Suppressor macrophage treated with lipopolysaccharide for 1 hour (primary cell): ENCODE measurements around the gene SCLY.

ENCODE experiments used
- DNase-seq, 3 donors: peaks; one replicate each; pipeline ENCODE4 v3.0.0-alpha.2; 2020 to 2022

Gene SCLY

DNA sequence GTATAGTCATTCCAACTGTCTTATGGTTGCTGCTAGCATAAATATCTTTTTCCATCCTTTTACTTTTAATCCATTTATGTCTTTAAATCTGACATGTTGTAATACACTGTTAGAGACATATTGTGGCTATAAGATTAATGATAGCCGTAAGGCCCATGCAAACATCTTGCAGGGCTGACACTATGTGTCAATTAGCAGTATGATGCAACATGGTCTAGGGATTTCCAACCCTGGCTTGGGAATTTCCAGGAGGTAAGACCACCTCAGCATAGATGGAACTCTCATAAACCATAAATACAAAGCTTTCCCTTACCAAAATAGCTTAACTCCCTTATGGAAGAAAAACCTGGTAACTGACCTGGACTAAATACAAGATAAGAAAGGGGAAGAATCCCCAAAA, 16.5 kb downstream of the SCLY start:
- DNase-seq = no peak

DNA sequence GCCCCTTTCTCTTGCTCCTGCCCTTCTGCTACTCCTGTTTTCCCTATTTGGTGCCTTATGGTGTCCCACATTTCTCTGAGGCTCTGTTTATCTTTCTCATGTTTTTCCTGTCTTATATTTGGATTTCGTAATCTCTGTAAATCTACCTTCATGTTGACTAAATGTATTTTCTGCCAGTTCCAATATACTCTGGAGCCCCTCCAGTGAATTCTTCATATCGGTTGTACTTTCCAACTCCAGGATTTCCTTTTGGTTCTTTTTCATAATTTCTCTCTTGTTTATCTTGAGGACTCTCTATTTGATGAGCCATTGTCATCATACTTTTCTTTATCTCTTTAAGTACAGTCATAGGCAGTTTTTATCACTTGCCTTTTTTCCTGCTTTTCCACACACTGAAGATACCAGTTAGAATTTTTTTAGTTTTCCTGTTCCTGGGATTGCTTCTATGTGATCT, 19.1 kb downstream of the SCLY start:
- DNase-seq = no peak

DNA sequence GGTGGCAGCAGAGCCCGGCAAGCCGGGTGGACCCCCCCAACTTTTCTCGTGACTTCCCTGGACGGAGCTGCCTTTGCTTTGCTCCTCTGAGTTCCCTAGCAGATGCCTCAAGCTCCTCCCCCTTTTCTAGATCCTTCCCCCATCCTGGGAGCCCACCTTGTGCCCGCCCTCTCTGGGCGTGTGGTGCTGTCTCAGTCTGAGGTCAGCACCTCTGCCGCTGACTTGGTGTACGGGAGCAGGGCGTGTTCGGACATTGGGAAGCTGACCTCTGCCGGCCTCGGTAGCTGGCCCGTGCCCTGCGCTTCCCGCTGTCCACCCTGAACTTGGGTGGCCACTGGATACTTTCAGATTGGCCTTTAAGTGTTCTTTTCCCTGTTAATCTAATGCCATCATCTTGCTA, 19.7 kb downstream of the SCLY start:
- no peak for DNase-seq

DNA sequence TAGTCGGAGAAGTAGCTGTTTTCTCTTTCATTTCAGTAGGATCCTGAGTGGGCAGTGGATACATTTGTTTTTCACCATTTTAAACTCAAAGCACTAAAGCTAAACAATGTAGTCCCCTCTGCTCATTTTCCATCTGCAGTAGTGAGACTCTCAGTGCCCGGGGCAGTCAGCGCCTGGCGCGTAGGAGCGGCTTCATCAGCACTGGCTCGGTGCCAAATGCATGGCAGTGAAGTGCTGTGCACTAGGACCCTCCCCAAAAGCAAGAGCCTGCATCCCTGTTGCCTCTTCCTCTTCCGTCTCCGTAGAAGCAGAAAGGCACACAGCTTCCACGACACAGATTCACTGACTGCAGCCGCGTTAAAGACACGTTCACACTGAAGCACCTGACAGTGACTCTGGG, 20.3 kb downstream of the SCLY start:
- no peak for DNase-seq

DNA sequence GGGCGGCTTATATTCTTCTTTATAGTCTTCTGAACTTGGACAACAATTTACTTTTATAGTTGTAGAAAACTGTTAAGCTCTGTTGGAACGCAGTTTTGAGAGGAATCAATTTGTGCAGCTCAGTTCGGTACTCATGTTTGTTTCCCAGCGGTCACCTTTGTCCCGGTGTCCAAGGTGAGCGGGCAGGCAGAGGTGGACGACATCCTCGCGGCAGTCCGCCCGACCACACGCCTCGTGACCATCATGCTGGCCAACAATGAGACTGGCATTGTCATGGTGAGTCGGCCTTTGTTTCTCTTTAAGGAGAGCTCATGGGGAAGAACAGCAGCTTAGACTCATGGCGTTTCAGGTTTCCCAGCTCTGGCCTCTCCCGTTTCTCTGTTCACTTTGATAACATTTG, 20.8 kb downstream of the SCLY start:
- DNase-seq = no peak

DNA sequence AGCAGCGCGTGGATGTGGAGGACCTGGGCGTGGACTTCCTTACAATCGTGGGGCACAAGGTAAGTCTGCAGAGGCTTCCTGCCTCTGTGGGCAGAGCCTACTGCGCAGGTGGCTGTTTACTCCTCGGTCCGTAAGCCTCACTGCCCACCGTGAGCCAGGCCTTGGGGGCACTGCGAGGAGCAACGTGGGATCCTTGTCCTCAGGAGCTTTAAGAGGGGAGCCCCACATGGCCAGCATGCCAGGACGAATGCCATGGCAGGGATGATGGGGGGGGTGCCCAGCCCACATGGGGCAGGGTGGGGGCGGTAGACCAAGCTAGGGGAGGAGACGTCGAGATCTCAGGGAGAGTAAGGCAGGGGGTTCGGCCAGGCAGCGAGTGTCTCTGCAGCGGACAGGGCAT, 21.4 kb downstream of the SCLY start:
- DNase-seq = no peak

DNA sequence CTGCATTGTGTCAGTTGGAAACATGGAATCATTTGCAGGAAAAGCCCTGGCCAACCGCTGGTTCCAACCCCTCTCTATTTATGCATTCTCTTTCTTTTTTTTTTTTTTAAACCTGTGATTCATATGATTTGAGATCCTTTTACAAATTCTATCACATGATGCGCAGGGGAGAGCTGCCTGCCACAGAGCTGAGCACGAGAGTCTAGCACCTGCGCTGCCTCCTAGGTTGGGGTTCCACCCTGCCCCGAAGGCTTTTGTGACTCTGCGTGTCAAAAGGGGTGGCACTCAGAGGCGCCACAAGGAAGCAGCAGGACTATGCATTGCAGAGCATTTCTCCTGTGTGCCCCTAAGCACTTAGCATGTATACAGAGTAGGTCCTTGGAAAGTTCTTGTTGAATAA, 22.0 kb downstream of the SCLY start:
- DNase-seq = no peak

DNA sequence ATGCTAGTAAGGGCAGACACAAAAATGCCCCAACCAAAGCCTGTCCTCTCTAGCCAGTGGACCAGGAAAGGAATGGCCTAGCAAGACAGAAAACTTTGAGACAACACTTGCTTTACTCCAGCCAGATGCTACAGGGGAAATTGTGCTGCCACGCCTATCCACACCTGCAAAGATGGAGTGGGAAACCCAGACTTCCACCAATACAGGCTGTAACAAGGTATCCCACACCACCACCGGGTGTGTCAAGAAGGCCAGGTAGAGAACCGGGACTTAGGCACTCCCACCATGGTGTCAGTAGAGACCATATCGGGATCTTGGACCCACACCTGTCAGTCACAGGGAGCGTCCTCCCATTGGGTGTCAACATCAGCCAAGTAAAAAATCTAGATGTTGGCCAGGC, 23.1 kb downstream of the SCLY start:
- no peak for DNase-seq

DNA sequence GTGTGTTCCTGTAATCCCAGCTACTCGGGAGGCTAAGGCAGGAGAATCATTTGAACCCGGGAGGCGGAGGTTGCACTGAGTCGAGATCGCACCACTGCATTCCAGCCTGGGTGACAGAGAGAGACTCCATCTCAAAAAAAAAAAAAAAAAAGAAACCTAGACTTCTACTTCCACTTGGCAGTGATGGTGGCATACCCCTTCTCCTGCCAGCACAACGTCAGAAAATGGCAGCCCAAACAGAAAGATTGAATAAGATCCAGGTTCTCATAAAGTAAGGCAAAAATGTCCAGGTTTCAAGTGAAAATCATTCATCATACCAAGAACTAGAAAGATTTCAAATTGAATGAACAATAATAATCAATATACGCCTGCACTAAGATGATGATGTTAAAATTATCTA, 24.0 kb downstream of the SCLY start:
- DNase-seq = no peak

DNA sequence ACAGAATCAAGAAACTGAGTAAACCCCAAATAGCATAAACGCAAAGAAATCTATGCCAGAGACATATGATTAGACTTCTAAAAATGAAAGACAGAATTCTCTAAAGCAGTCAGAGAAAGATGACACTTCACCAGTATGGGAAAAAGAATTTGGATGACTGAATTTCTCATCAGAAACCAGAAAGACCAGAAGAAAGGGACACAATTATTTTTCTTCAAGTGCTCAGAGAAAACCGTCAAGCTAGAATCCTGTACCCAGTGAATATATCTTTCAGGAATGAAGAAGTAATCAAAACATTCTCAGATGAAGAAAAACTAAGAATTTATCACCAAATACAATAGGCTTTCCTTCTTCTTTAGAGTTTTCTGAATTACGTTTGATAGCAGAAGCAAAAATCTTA, 25.1 kb downstream of the SCLY start:
- DNase-seq = no peak

DNA sequence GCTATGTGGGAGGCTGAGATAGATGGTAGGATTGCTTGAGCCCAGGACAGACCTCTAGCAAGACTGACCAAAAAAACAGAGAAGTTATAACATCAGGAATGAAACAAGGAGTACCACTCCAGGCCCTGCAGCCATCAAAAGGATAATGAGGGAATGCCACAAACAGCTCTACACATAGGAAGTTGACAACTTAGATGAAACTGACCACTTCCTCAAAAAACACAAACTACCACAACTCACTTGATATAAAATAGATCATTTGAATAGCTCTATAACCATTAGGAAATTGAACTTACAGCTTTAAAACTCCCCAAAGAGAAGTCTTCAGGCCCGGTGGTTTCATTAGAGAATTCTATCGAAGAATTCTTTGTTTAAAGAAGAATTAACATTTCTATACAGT, 26.4 kb downstream of the SCLY start:
- peak; percentile 22 to 42 (median 38) for DNase-seq

DNA sequence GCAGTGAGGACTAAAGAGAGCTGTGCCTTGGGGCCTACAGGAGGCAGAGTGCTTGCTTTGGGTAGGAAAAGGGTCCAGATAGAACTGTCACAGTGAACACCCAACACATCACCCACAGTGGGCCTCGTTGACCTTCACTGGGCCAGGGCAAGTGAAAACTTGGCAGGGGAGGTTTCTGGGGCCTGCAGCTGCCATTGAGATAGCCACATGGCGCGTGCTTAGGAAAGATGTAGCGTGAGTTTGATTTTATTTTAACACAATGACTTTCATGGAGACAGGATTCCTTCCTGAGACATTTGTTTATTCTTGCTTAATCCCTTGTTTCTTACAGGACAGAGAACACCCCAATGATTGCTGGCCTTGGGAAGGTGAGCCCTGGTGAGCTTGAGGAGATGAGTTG, 30.1 kb downstream of the SCLY start:
- DNase-seq = no peak

DNA sequence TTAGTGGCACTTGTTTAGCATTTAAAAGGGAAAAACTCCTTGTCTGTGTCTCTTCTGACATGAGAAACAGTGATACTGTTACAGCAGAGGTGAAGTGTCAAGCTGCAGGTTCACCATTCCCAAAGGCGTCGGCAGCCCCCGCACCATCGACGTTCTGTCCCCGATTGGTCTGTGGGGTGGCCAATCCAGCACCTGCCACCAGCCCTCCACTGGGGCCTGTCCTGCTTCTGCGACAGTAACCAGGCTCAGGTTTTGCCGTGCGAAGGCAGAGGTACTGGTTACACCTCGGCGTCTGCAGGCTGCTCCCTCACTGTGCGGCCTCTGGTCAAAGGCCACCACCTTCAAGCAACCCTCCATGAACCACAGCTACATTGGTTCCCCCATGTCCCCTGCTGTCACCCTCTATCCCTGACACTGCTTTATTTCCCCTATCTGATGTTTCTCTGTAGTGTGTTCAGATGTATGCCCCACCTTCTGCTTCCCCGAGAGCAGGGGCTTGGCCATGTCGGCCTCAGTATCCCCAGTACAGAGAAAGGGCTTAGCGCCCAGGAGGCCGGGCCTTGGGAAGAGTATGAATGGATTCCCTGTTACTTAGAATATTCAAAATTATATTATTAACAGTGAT, 30.7 kb downstream of the SCLY start:
- no peak for DNase-seq

DNA sequence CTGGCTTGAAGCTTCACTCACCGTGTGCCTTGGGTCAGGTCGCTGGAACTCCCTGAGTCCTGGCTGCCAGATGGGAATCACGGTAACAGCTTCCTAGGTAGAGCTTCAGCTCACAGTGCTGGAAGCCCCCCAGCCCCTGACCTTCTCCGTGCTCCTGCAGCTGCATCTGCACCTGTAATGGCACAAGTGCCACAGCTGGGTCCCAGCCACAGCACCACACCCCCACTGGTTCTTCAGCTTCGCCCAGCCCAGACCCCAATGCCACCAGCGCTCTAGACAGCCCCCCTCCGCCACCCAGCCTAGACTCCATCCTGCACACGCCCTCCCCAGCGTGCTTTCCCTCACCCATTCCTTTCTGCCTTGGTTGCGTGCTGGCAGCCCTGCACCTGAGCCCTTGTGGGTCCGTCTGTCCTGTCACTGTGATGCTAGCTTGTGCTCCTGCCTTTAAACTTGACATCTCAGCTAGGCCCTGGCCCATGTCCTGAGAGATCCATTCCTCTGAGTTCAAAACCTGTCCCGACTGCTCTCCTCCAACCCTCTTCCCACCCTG, 31.8 kb downstream of the SCLY start:
- DNase-seq = no peak

DNA sequence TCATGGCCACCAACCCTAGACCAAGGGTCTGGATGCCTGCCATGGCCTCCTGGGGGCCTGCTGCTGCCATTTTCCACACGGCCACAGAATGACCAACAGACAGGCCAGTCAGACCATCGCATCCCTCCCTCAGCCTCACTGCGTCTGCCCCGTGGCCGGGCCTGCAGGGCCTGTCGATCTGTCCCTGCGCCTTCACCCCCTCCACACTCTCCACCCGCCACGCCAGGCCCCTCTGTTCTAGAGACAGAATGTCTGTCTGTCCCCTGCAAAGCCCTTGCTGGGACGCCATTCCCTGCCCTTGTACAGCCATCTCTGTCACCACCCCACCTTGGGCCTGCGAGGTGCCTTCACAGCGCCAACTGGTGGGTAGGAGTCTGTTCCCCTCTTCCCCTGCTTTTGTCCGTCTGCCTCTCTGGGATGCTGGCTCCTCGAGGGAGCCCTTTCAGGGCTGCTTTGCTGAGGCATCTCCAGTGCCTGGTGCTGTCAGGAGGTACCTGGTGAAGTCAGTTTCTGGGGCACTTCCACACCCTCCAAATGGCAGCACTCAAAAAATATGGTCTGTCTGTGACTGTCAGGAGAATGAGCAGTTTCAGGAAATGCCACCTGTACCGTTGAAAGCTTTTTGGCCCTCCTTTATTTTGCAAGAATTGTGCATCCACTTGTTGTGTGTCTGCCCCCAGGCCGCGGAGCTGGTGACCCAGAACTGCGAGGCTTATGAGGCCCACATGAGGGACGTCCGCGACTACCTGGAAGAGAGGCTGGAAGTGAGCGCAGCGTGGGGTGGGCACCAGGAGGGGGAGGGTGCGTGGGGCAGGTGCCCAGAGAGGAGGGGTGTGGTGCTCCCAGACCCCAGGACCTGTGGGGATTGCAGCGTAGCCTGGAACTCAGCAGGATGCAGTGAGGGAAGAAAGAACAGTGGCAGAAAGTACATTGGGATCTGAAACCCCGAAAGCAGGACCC, 32.7 kb downstream of the SCLY start:
- no peak for DNase-seq

DNA sequence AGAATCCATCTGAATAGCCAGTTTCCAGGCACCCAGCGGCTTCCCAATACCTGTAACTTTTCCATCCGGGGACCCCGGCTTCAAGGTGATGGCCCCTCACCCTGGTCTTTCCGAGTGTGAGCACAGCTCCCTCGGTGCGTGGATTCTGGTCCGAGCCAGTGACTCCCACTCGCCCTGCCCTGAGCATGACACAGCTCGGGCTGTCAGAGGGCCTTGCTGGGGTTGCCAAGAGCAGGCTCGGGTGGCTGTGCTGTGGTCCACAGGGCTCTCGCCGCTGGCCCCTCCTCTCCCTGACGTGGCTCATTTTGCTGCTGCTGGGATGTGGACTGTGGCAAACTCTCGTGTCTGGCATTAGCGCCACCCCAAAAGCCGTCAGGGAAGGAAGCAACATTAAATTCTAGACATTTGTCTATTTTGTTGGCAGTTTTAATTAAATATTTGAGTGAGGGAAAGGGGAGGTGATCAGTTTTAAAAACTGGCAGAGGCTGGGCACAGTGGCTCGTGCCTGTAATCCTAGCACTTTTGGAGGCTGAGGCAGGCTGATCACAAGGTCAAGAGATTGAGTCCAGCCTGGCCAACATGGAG, 33.7 kb downstream of the SCLY start:
- no peak for DNase-seq

DNA sequence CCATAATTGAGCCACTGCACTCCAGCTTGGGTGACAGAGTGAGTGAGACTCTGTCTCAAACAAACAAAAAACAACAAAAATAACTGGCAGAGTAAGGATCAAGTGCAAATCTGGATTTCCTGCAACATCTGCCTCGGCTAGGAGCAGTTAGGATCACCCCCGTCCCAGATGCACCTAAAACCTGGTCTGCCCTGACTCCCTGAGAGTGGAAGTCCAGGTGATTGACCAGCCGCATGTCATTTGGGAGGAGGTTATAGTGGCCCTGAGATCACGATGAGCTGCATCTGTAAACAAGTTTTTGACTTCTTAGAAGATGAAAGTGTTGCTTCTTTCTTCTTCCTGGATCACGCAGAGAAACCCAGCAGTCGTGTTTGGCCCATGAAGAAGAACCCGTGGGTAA, 34.3 kb downstream of the SCLY start:
- DNase-seq = no peak

DNA sequence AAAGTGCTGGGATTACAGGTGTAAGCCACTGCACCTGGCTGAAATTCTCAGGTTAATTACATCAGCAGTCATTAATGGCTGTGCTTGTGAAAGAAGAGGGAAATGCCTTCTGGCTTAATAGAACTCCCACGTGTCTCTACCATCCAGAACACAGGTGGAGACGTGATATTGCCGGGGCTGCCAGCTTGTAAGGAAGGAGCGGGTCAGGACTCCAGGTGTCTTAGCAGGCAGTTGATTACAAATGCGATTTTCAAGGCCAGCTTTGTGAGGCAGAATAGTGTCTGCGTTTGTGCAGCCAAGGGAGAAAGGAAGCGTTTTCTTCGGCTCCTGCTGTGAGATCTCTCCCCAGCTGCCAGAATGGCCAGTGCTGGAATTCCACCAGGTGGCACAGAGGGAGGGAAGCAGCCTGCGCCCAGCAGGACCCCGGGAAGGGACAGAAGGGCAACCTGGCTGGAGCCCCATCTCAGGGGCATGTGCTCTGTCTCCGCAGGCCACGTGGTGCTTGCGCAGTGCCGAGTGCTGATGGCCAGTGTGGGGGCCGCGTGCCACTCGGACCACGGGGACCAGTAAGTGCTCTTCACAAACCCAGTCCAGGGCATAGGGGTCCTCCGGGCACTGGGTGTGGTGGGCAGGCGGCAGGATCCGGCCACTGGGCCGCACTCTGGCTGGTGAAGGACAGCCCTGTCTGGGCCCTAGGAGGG, 35.7 kb downstream of the SCLY start:
- no peak for DNase-seq

DNA sequence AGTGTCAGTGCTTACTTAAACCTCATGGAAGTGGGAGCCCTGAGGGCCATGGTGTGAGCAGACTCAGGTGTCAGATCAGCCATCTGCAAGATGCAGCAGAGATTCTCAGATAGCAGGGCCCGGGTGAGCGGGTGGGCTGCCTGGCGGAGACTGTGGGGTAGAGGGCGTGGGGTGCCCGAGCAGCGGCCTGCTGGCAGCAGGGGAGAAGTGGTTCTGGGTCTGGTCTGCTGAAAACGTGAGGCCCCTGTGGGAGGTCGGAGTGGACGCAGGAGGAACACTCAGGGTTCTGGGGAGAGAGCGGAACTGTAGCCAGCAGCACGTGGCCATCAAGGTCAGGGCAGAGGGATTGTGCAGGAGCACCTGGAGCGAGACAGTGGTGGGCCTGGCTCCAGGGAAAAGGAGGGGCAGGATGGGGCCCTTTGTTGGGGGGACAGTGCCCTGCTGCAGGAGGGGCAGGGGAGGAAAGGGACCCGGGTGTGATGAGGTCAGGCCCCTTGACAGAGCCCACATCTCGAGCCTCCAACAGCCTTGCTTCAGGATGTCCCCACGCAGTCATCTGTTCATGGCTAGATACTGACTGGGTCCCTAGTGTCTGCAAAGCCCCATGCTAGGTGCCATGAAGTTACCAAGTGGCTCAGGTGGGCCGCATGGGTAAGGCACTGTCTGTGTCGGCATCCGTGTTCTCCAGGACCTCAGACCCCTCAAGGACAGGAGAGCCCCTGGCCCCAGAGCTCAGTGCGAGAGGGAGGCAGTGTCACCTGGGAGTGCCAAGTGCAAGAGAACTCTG, 36.6 kb downstream of the SCLY start:
- DNase-seq = no peak

DNA sequence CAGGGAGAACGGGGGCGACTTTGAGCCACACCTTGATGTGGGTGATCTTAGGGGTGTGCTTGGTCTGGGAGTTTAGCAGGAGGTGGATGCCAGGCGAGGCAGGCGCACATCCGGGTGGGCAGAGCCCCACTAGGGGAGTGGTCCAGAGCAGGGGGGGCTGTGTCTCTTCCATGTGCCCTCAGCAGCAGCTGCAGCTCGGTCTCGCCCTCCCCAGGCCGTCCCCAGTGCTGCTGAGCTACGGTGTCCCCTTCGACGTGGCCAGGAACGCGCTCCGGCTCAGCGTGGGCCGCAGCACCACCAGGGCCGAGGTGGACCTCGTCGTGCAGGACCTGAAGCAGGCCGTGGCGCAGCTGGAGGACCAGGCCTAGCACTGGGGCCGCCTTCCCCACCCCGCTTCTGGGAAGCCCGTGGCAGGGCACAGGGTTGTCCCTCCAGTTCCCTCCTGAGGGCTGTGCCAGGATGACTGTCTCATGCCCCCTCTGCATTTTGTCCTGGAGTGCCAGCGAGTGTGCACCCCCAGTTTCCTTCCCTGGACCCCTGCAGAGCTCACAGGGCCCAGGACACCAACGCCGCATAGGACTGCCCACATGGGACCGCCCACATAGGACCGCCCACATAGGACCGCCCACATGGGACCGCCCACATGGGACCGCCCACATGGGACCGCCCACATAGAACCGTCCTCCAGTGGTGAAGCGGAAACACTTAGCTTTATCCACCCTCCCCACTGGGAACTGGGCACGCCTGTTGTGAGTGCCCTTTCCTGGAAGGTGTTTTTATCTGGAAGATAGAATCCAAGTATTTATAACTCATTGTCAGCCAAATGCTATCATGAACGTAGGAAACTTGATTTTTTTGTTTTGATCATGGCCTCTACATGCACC, 37.4 kb downstream of the SCLY start:
- DNase-seq = peak; percentile 54 to 65 (median 61)
